HepG2 (cell line): ENCODE data around the gene SDR42E2. TPM values are rescaled to one million over a fixed set of nuclear protein-coding genes. Genes with fewer than 3 reads are reported as not detected.

Source experiments
- CBX5 ChIP-seq: sonication (generic); formaldehyde crosslinking; IDR thresholded peaks from 2 replicates; pipeline ENCODE4 v1.4.0; 2020; ENCODE audit warnings: missing genetic modification reagents, borderline replicate concordance
- HHEX ChIP-seq: IDR thresholded peaks from 2 replicates; pipeline ENCODE4 v1.6.1; 2016; ENCODE audit warnings: control low read depth
- KLF9 ChIP-seq: IDR thresholded peaks from 2 replicates; pipeline ENCODE4 v1.6.1; 2016; ENCODE audit warnings: low read depth
- MBNL3 ChIP-seq: fragments of 250-450 bp; sonication (Bioruptor Pico); conservative IDR thresholded peaks from 2 replicates; pipeline ENCODE4 v1.8.0; 2022; ENCODE audit warnings: mild to moderate bottlenecking, inconsistent platforms
- RNF2 ChIP-seq: fragments of 450-650 bp; conservative IDR thresholded peaks from 2 replicates; pipeline ENCODE4 v1.6.1; 2016; ENCODE audit warnings: low read depth
- SALL1 ChIP-seq: sonication (generic); formaldehyde crosslinking; IDR thresholded peaks from 2 replicates; pipeline ENCODE4 v1.8.0; 2022; ENCODE audit warnings: mild to moderate bottlenecking, missing genetic modification reagents
- SNAPC2 ChIP-seq: sonication (generic); formaldehyde crosslinking; IDR thresholded peaks from 2 replicates; pipeline ENCODE4 v1.8.1; 2022; ENCODE audit warnings: mild to moderate bottlenecking, missing genetic modification reagents
- TRIM24 ChIP-seq: sonication (generic); formaldehyde crosslinking; IDR thresholded peaks from 2 replicates; pipeline ENCODE4 v1.8.0; 2022; ENCODE audit warnings: mild to moderate bottlenecking, missing genetic modification reagents
- ZBTB20 ChIP-seq: sonication (generic); formaldehyde crosslinking; IDR thresholded peaks from 2 replicates; pipeline ENCODE4 v1.8.1; 2023; ENCODE audit warnings: missing genetic modification reagents, low read depth, mild to moderate bottlenecking, borderline replicate concordance
- ZFY ChIP-seq: sonication (generic); formaldehyde crosslinking; IDR thresholded peaks from 2 replicates; pipeline ENCODE4 v1.4.0; 2020; ENCODE audit warnings: missing genetic modification reagents
- ZNF839 ChIP-seq: sonication (generic); formaldehyde crosslinking; IDR thresholded peaks from 2 replicates; pipeline ENCODE4 v1.4.0; 2020; ENCODE audit warnings: missing genetic modification reagents, mild to moderate bottlenecking, borderline replicate concordance
- polyA plus RNA-seq, 8 experiments: library from polyadenylated mRNA; depleted of rRNA in 3 of 8; stranded (reverse) in 7 of 8; unstranded in 1 of 8; fragments of >200 nt; fragmentation: Illumina TruSeq in 4 of 8; extraction: Trizol in 4 of 8; gene quantifications; 2 replicates each; pipeline versions ENCODE4 v1.2.1 to v1.2.3, GENCODE V29; 2011 to 2016; ENCODE audit warnings: low read depth in 4 of 8, missing spikeins in 1 of 8, mixed read lengths in 1 of 8; ENCODE audit not compliant: insufficient read depth in 1 of 8
- total RNA-seq, 5 experiments: library from RNA; depleted of rRNA; stranded (reverse); fragments of >200 nt; fragmentation: Illumina TruSeq; extraction: Trizol; gene quantifications; 2 replicates each; pipeline ENCODE4 v1.2.3, GENCODE V29; 2016; ENCODE audit warnings: low read depth in 1 of 5
- TF ChIP-seq, protein P1 (sequence below): IDR thresholded peaks from 2 replicates; pipeline ENCODE4 v1.6.1; 2012; ENCODE audit warnings: low read length, improper control_type of control experiment
- TF ChIP-seq, protein P2 (sequence below): sonication (generic); formaldehyde crosslinking; IDR thresholded peaks from 2 replicates; pipeline ENCODE4 v1.4.0; 2020; ENCODE audit warnings: mild to moderate bottlenecking, missing genetic modification reagents
- TF ChIP-seq, protein P3 (sequence below): sonication (generic); formaldehyde crosslinking; IDR thresholded peaks from 2 replicates; pipeline ENCODE4 v1.5.0; 2020; ENCODE audit warnings: mild to moderate bottlenecking, missing genetic modification reagents, borderline replicate concordance
- TF ChIP-seq, protein P4 (sequence below): sonication (generic); formaldehyde crosslinking; IDR thresholded peaks from 2 replicates; pipeline ENCODE4 v1.8.0; 2022; ENCODE audit warnings: missing genetic modification reagents, mild to moderate bottlenecking, borderline replicate concordance

SDR42E2 gene
- total and polyA plus RNA-seq, 2 of the 13 experiments (the other 11 are each of a cell fraction or from before 2014, with no cell fraction given), result 0.05 to 0.11 TPM

DNA sequence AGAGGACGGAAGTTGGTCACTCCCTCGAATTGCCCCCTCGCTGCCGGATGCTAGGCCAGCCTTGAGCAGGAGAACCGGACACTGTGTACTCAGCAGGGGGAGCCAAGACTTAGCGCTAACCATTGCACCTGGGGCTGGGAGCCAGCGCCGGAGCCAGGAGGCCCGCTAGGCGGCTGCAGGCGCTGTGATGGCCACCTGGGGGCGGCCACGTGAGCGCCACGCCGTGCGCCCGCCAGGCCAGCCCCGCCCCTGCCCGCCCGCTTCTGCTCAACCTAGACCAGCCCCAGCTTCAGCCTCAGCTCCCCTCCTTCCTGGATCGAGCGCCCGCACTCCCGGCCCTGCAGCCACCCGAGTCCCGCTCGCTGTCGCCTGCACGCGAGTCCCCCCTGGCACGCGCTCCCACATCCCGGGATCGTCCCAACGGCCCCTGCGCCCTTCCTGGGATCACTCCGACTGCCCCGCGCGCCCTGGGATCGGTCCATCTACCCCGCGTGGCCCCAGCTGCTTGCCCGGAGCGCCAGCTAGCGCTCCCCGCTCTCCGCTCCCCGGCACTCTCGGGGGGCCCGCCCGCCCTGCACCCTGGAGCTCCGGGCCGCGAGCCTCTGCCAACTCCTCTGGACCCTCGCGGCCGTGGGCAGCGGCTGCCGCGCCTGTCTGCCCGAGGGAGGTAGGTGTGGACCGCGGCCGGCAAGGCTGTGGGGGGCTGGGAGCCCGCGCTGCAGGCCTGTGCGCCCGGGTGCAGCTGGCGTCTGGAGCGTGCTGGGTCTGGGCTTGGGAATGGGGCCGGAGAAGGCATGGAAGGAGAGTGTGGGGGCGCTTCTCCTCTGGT is 43.9 kb downstream of the SDR42E2 start, which contains the start of gene EEF2K (continued):
- TF ChIP-seq, protein P1, sequence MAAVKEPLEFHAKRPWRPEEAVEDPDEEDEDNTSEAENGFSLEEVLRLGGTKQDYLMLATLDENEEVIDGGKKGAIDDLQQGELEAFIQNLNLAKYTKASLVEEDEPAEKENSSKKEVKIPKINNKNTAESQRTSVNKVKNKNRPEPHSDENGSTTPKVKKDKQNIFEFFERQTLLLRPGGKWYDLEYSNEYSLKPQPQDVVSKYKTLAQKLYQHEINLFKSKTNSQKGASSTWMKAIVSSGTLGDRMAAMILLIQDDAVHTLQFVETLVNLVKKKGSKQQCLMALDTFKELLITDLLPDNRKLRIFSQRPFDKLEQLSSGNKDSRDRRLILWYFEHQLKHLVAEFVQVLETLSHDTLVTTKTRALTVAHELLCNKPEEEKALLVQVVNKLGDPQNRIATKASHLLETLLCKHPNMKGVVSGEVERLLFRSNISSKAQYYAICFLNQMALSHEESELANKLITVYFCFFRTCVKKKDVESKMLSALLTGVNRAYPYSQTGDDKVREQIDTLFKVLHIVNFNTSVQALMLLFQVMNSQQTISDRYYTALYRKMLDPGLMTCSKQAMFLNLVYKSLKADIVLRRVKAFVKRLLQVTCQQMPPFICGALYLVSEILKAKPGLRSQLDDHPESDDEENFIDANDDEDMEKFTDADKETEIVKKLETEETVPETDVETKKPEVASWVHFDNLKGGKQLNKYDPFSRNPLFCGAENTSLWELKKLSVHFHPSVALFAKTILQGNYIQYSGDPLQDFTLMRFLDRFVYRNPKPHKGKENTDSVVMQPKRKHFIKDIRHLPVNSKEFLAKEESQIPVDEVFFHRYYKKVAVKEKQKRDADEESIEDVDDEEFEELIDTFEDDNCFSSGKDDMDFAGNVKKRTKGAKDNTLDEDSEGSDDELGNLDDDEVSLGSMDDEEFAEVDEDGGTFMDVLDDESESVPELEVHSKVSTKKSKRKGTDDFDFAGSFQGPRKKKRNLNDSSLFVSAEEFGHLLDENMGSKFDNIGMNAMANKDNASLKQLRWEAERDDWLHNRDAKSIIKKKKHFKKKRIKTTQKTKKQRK, result no peak
- TF ChIP-seq, protein P2, sequence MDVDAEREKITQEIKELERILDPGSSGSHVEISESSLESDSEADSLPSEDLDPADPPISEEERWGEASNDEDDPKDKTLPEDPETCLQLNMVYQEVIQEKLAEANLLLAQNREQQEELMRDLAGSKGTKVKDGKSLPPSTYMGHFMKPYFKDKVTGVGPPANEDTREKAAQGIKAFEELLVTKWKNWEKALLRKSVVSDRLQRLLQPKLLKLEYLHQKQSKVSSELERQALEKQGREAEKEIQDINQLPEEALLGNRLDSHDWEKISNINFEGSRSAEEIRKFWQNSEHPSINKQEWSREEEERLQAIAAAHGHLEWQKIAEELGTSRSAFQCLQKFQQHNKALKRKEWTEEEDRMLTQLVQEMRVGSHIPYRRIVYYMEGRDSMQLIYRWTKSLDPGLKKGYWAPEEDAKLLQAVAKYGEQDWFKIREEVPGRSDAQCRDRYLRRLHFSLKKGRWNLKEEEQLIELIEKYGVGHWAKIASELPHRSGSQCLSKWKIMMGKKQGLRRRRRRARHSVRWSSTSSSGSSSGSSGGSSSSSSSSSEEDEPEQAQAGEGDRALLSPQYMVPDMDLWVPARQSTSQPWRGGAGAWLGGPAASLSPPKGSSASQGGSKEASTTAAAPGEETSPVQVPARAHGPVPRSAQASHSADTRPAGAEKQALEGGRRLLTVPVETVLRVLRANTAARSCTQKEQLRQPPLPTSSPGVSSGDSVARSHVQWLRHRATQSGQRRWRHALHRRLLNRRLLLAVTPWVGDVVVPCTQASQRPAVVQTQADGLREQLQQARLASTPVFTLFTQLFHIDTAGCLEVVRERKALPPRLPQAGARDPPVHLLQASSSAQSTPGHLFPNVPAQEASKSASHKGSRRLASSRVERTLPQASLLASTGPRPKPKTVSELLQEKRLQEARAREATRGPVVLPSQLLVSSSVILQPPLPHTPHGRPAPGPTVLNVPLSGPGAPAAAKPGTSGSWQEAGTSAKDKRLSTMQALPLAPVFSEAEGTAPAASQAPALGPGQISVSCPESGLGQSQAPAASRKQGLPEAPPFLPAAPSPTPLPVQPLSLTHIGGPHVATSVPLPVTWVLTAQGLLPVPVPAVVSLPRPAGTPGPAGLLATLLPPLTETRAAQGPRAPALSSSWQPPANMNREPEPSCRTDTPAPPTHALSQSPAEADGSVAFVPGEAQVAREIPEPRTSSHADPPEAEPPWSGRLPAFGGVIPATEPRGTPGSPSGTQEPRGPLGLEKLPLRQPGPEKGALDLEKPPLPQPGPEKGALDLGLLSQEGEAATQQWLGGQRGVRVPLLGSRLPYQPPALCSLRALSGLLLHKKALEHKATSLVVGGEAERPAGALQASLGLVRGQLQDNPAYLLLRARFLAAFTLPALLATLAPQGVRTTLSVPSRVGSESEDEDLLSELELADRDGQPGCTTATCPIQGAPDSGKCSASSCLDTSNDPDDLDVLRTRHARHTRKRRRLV, result no peak
- peak; percentile 98 for TF ChIP-seq CBX5 (CRISPR knock-in tag)
- TF ChIP-seq ZFY, result peak; percentile 84
- 0 out of 2 replicates have a peak, but pooled peaks have one; percentile 12 for TF ChIP-seq HHEX (CRISPR knock-in tag)
- TF ChIP-seq TRIM24 (CRISPR knock-in tag), result 0 out of 2 replicates have a peak, but pooled peaks have one; percentile 45
- peak; percentile 95; the same call in 1 of the 2 replicates for TF ChIP-seq ZNF839 (CRISPR knock-in tag)
- TF ChIP-seq, protein P3, sequence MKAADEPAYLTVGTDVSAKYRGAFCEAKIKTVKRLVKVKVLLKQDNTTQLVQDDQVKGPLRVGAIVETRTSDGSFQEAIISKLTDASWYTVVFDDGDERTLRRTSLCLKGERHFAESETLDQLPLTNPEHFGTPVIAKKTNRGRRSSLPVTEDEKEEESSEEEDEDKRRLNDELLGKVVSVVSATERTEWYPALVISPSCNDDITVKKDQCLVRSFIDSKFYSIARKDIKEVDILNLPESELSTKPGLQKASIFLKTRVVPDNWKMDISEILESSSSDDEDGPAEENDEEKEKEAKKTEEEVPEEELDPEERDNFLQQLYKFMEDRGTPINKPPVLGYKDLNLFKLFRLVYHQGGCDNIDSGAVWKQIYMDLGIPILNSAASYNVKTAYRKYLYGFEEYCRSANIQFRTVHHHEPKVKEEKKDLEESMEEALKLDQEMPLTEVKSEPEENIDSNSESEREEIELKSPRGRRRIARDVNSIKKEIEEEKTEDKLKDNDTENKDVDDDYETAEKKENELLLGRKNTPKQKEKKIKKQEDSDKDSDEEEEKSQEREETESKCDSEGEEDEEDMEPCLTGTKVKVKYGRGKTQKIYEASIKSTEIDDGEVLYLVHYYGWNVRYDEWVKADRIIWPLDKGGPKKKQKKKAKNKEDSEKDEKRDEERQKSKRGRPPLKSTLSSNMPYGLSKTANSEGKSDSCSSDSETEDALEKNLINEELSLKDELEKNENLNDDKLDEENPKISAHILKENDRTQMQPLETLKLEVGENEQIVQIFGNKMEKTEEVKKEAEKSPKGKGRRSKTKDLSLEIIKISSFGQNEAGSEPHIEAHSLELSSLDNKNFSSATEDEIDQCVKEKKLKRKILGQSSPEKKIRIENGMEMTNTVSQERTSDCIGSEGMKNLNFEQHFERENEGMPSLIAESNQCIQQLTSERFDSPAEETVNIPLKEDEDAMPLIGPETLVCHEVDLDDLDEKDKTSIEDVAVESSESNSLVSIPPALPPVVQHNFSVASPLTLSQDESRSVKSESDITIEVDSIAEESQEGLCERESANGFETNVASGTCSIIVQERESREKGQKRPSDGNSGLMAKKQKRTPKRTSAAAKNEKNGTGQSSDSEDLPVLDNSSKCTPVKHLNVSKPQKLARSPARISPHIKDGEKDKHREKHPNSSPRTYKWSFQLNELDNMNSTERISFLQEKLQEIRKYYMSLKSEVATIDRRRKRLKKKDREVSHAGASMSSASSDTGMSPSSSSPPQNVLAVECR (CRISPR knock-in tag), result peak; percentile 95
- no peak for TF ChIP-seq MBNL3 (CRISPR knock-in tag)
- TF ChIP-seq ZBTB20 (CRISPR knock-in tag), result peak; percentile 70
- TF ChIP-seq KLF9 (CRISPR knock-in tag), result no peak; the same call in none of the 2 replicates
- TF ChIP-seq, protein P4, sequence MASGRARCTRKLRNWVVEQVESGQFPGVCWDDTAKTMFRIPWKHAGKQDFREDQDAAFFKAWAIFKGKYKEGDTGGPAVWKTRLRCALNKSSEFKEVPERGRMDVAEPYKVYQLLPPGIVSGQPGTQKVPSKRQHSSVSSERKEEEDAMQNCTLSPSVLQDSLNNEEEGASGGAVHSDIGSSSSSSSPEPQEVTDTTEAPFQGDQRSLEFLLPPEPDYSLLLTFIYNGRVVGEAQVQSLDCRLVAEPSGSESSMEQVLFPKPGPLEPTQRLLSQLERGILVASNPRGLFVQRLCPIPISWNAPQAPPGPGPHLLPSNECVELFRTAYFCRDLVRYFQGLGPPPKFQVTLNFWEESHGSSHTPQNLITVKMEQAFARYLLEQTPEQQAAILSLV (CRISPR knock-in tag), result peak; percentile 99
- TF ChIP-seq RNF2, result peak; percentile 85
- TF ChIP-seq SALL1 (CRISPR knock-in tag), result peak; percentile 98
- TF ChIP-seq SNAPC2, result peak; percentile 97
